IMR-90 (cell line): Measurements from ENCODE around the gene TNFRSF11A. TPM values are rescaled to one million over a fixed set of nuclear protein-coding genes. Genes with fewer than 3 reads are reported as not detected.

Experiments used
- ATAC-seq: fragments of 200-7000 bp; cut with Tn5 transposase; 2 replicates; pipeline ENCODE4 v1.9.1; 2020; ENCODE audit warnings: low read depth, mild to moderate bottlenecking, moderate library complexity
- BruUV-seq: library from RNA; stranded (reverse); fragments of 400-500 nt; replicated peaks from 2 replicates; lab custom pipeline; 2021; lab: Mats Ljungman, UMichigan
- CTCF ChIA-PET: fragments of 300-600 bp; formaldehyde crosslinking; extraction: SDS; loops from one replicate; lab custom pipeline; 2021; ENCODE audit warnings: antibody characterized with exemption; lab: Yijun Ruan, JAX
- POLR2A ChIA-PET: fragments of 300-600 bp; sonication (Branson Sonifier 250); formaldehyde crosslinking; loops from one replicate; lab custom pipeline; 2022; ENCODE audit warnings: antibody characterized with exemption; ENCODE audit not compliant: unreplicated experiment; lab: Charles Lee
- DNase-seq: peaks from one replicate; pipeline ENCODE4 v3.0.0; 2013
- H2AFZ ChIP-seq: replicated peaks from 2 replicates; pipeline ENCODE3; 2013; ENCODE audit warnings: low read length, mild to moderate bottlenecking; ENCODE audit not compliant: poor library complexity
- H2AK5ac ChIP-seq: 2 replicates; pipeline ENCODE4 v1.6.1; 2013; ENCODE audit warnings: low read depth, low read length, inconsistent platforms
- H2AK9ac ChIP-seq: replicated peaks from 2 replicates; pipeline ENCODE3; 2013; ENCODE audit warnings: mild to moderate bottlenecking, low read depth, low read length, moderate library complexity; ENCODE audit not compliant: poor library complexity
- H2BK120ac ChIP-seq: 2 replicates; pipeline ENCODE4 v1.6.1; 2013; ENCODE audit warnings: low read depth, low read length, inconsistent platforms
- H2BK15ac ChIP-seq: 3 replicates; pipeline ENCODE4 v1.6.1; 2013; ENCODE audit warnings: low read depth, low read length, inconsistent platforms
- H2BK20ac ChIP-seq: 2 replicates; pipeline ENCODE4 v1.6.1; 2013; ENCODE audit warnings: low read depth, mild to moderate bottlenecking, inconsistent platforms, low read length, moderate library complexity
- H2BK5ac ChIP-seq: 2 replicates; pipeline ENCODE4 v1.6.1; 2013; ENCODE audit warnings: mild to moderate bottlenecking, low read depth, low read length, inconsistent platforms; ENCODE audit not compliant: poor library complexity, severe bottlenecking
- H3K14ac ChIP-seq: replicated peaks from 2 replicates; pipeline ENCODE4 v1.6.1; 2013; ENCODE audit warnings: low read depth, low read length, inconsistent platforms
- H3K18ac ChIP-seq: 2 replicates; pipeline ENCODE4 v1.6.1; 2013; ENCODE audit warnings: low read depth, low read length, control low read depth
- H3K23ac ChIP-seq: 2 replicates; pipeline ENCODE4 v1.6.1; 2013; ENCODE audit warnings: low read depth, low read length, inconsistent platforms
- H3K27ac ChIP-seq: 2 replicates; pipeline ENCODE4 v1.5.1; 2013; ENCODE audit warnings: mild to moderate bottlenecking, control low read depth, low read length; ENCODE audit not compliant: insufficient read depth
- H3K27me3 ChIP-seq: 2 replicates; pipeline ENCODE4 v1.6.1; 2013; ENCODE audit warnings: low read length; ENCODE audit not compliant: control insufficient read depth, insufficient read depth
- H3K36me3 ChIP-seq: 2 replicates; pipeline ENCODE4 v1.6.1; 2013; ENCODE audit warnings: low read length, mixed read lengths; ENCODE audit not compliant: control insufficient read depth, insufficient read depth
- H3K4ac ChIP-seq: 2 replicates; pipeline ENCODE4 v1.6.1; 2013; ENCODE audit warnings: low read depth, low read length, inconsistent platforms
- H3K4me1 ChIP-seq: 2 replicates; pipeline ENCODE4 v1.6.1; 2013; ENCODE audit warnings: low read length, mixed read lengths; ENCODE audit not compliant: control insufficient read depth, insufficient read depth
- H3K4me2 ChIP-seq: 2 replicates; pipeline ENCODE4 v1.6.1; 2013; ENCODE audit warnings: low read depth, mild to moderate bottlenecking, control low read depth, low read length, moderate library complexity
- H3K4me3 ChIP-seq: 2 replicates; pipeline ENCODE4 v1.5.1; 2013; ENCODE audit warnings: low read depth, mild to moderate bottlenecking, control low read depth, low read length, moderate library complexity; ENCODE audit not compliant: insufficient read depth
- H3K56ac ChIP-seq: 2 replicates; pipeline ENCODE4 v1.6.1; 2013; ENCODE audit warnings: low read length, inconsistent platforms; ENCODE audit not compliant: insufficient read depth; ENCODE audit errors: extremely low read depth
- H3K79me1 ChIP-seq, 2 experiments: 2 replicates each; pipeline ENCODE4 v1.6.1; 2013; ENCODE audit warnings: low read length in 2 of 2, inconsistent platforms in 1 of 2, low read depth in 1 of 2
- H3K9ac ChIP-seq: 2 replicates; pipeline ENCODE4 v1.6.1; 2013; ENCODE audit warnings: low read depth, low read length, control low read depth
- H3K9me1 ChIP-seq: 2 replicates; pipeline ENCODE4 v1.6.1; 2013; ENCODE audit warnings: low read length, inconsistent platforms; ENCODE audit not compliant: insufficient read depth
- H3K9me3 ChIP-seq: 2 replicates; pipeline ENCODE4 v1.6.1; 2013; ENCODE audit warnings: low read length; ENCODE audit not compliant: control insufficient read depth, insufficient read depth
- H4K20me1 ChIP-seq: 2 replicates; pipeline ENCODE4 v1.6.1; 2013; ENCODE audit warnings: low read length, inconsistent platforms; ENCODE audit not compliant: insufficient read depth
- H4K5ac ChIP-seq: 2 replicates; pipeline ENCODE4 v1.6.1; 2013; ENCODE audit warnings: mild to moderate bottlenecking, low read depth, low read length, control low read depth
- H4K8ac ChIP-seq, 2 experiments: 2 replicates each; pipeline ENCODE4 v1.6.1; 2013; ENCODE audit warnings: low read depth in 2 of 2, low read length in 2 of 2, control low read depth in 1 of 2, inconsistent platforms in 1 of 2
- H4K91ac ChIP-seq: 2 replicates; pipeline ENCODE4 v1.6.1; 2013; ENCODE audit warnings: low read depth, low read length, inconsistent platforms; ENCODE audit not compliant: insufficient read depth
- BHLHE40 ChIP-seq: fragments of 150-350 bp; IDR thresholded peaks from 2 replicates; pipeline ENCODE4 v1.6.1; 2016; ENCODE audit warnings: mild to moderate bottlenecking, low read depth, low read length
- CHD1 ChIP-seq: IDR thresholded peaks from 2 replicates; pipeline ENCODE4 v1.6.1; 2012; ENCODE audit warnings: low read depth, low read length, improper control_type of control experiment
- FOS ChIP-seq: fragments of 150-350 bp; IDR thresholded peaks from 2 replicates; pipeline ENCODE4 v1.6.1; 2016; ENCODE audit warnings: low read depth, low read length
- MAFK ChIP-seq: IDR thresholded peaks from 2 replicates; pipeline ENCODE4 v1.6.1; 2012; ENCODE audit warnings: low read depth, low read length, improper control_type of control experiment
- MXI1 ChIP-seq: IDR thresholded peaks from 2 replicates; pipeline ENCODE4 v1.6.1; 2012; ENCODE audit warnings: low read depth, mild to moderate bottlenecking, low read length, moderate library complexity, borderline replicate concordance
- RCOR1 ChIP-seq: IDR thresholded peaks from 2 replicates; pipeline ENCODE4 v1.6.1; 2012; ENCODE audit warnings: mild to moderate bottlenecking, low read length, improper control_type of control experiment; ENCODE audit not compliant: insufficient replicate concordance
- RFX5 ChIP-seq: IDR thresholded peaks from 2 replicates; pipeline ENCODE4 v1.8.0; 2012; ENCODE audit warnings: low read depth, mild to moderate bottlenecking, low read length, moderate library complexity
- WGBS, 2 experiments: methylation state at CpG; one replicate each; pipeline versions ENCODE4 v1.1.5 to v1.1.7; 2013; ENCODE audit warnings: missing lambda C conversion rate in 2 of 2; ENCODE audit not compliant: insufficient read length in 1 of 2; ENCODE audit errors: extremely low coverage in 2 of 2; 5-methylcytosine and 5-hydroxymethylcytosine counted together
- dilution Hi-C: fragments of 300-500 bp; cut with HindIII; formaldehyde crosslinking; loops from one replicate; pipeline ENCODE4 v1.14.3; 2018; ENCODE audit warnings: low sequenced_read_pairs; ENCODE audit not compliant: unreplicated experiment
- in situ Hi-C: fragments of 300-500 bp; cut with MboI; formaldehyde crosslinking; loops from 3 replicates; pipeline ENCODE4 v1.14.3; 2019; ENCODE audit warnings: low sequenced_read_pairs, inconsistent platforms, mixed read lengths
- intact Hi-C: fragments of 100-400 bp; cut with micrococcal nuclease; formaldehyde crosslinking; loops from 2 replicates; pipeline ENCODE4 v1.10.0; 2022
- polyA plus RNA-seq, 3 experiments: library from polyadenylated mRNA; depleted of rRNA; stranded (reverse); fragments of >200 nt; gene quantifications; 2 replicates each; pipeline ENCODE4 v1.2.3, GENCODE V29; 2012; ENCODE audit warnings: low replicate concordance in 1 of 3
- total RNA-seq: library from RNA; depleted of rRNA; stranded (reverse); fragments of >200 nt; gene quantifications from 2 replicates; pipeline ENCODE4 v1.2.3, GENCODE V29; 2012
- TF ChIP-seq, protein P1 (sequence below): conservative IDR thresholded peaks from 2 replicates; pipeline ENCODE4 v1.5.1; 2012; ENCODE audit warnings: mild to moderate bottlenecking, low read depth, low read length, improper control_type of control experiment
- TF ChIP-seq, protein P2 (sequence below): fragments of 150-350 bp; IDR thresholded peaks from 2 replicates; pipeline ENCODE4 v1.6.1; 2017; ENCODE audit warnings: mild to moderate bottlenecking, antibody characterized with exemption, low read length, low read depth

The TNFRSF11A gene
- total and polyA plus RNA-seq, 2 of the 4 experiments (the other 2 are of a cell fraction), result under 0.01 TPM; not detected in 1

DNA sequence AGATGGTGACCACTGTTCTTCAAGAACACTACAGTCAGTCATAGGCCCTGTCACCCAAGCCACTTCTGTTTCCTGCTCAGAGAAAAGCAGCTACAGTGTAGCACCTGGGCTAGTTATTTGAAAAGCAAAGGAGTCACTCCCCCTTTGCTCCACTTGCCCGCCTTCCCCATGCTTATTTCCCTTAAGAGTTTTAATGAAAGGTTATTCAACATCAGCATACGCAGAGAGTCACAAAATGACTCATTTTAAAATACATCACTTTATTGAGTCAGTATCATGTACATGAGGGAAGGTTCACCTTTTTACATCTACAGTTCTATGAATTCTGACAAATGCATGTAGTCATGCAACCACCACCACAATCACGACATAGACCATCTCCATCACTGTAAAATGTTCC lies 71.3 kb downstream of the TNFRSF11A start:
- Histone ChIP-seq H2AK9ac (no peak overlapping the region), H3K9me3 (no peaks in the 10 kb centered on the region), H3K14ac (no peak overlapping the region), H2BK120ac (no peak overlapping the region), H3K27me3 (peaks cover 21% of the 10 kb centered on the region), H3K23ac (no peak overlapping the region), H3K4me2 (no peak overlapping the region), H3K18ac (no peak overlapping the region), H2BK15ac (no peak overlapping the region), H3K79me1 (no peaks in the 10 kb centered on the region), H2BK5ac (no peak overlapping the region), H3K4me1 (no peaks in the 10 kb centered on the region), H3K4ac (no peak overlapping the region), H3K9me1 (no peaks in the 10 kb centered on the region), H2BK20ac (no peak overlapping the region), H3K27ac (no peak overlapping the region), H3K56ac (no peak overlapping the region), H4K20me1 (no peaks in the 10 kb centered on the region), H4K91ac (no peak overlapping the region), H3K36me3 (no peaks in the 10 kb centered on the region), H3K4me3 (no peak overlapping the region), H4K8ac (no peak overlapping the region), H4K5ac (no peak overlapping the region), H2AFZ (no peak overlapping the region), H2AK5ac (no peak overlapping the region), H3K9ac (no peak overlapping the region)
- DNase-seq (no peak), ATAC-seq (no peak)
- intact Hi-C loops (no loop called here), in situ Hi-C loops (no loop called here), dilution Hi-C loops (no loop called here)
- no TSS peak for BruUV-seq
- ChIA-PET POLR2A (no interaction called here), CTCF (no interaction called here)
- no CpG with 5 or more reads among the region's 3 CpGs for WGBS, 2 experiments
- TF ChIP-seq RCOR1, result no peak
- TF ChIP-seq, protein P1, sequence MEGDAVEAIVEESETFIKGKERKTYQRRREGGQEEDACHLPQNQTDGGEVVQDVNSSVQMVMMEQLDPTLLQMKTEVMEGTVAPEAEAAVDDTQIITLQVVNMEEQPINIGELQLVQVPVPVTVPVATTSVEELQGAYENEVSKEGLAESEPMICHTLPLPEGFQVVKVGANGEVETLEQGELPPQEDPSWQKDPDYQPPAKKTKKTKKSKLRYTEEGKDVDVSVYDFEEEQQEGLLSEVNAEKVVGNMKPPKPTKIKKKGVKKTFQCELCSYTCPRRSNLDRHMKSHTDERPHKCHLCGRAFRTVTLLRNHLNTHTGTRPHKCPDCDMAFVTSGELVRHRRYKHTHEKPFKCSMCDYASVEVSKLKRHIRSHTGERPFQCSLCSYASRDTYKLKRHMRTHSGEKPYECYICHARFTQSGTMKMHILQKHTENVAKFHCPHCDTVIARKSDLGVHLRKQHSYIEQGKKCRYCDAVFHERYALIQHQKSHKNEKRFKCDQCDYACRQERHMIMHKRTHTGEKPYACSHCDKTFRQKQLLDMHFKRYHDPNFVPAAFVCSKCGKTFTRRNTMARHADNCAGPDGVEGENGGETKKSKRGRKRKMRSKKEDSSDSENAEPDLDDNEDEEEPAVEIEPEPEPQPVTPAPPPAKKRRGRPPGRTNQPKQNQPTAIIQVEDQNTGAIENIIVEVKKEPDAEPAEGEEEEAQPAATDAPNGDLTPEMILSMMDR, result no peak
- no peak for TF ChIP-seq BHLHE40
- no peak for TF ChIP-seq RFX5
- TF ChIP-seq FOS, result no peak
- no peak for TF ChIP-seq MAFK
- TF ChIP-seq MXI1, result no peak
- TF ChIP-seq, protein P2, sequence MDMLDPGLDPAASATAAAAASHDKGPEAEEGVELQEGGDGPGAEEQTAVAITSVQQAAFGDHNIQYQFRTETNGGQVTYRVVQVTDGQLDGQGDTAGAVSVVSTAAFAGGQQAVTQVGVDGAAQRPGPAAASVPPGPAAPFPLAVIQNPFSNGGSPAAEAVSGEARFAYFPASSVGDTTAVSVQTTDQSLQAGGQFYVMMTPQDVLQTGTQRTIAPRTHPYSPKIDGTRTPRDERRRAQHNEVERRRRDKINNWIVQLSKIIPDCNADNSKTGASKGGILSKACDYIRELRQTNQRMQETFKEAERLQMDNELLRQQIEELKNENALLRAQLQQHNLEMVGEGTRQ, result no peak
- no peak for TF ChIP-seq CHD1
